ENCODE data around the gene CCDC192. TPM values are rescaled to one million over a fixed set of nuclear protein-coding genes. Genes with fewer than 3 reads are reported as not detected.

Gene CCDC192
- total RNA-seq, 1 experiment from 2014 or later = 0.52 TPM

DNA sequence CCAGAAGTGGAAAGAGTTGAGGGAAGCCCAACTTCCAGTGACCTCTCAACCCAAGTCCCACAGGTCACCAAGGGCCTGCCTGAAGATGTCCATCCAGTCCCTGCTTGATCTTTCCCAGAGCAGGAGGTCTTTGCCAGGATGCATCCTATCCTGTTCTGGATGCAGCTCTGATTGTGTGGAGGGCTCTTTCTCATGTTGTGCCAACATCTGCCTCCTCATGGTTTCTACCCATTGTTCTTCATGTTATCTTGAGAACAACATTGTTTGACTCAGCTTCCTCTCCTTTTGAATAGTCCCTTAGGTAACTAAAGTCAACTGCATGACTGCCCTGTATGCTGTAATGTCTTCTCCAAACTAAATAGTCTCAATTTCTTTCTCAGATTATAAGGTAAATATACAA lies 169.3 kb downstream of the CCDC192 start:
- ATAC-seq (no peak), DNase-seq (ENCODE audit: low spot score) (no peak)
- ChIA-PET CTCF (interaction anchor here (1.3 to 2.4 kb wide), 2 partner anchors 308 to 329 kb away, joined by 5 to 6 read pairs; no protein-coding TSS in a partner anchor), POLR2A (no interaction called here)
- TF ChIP-seq, protein P1, sequence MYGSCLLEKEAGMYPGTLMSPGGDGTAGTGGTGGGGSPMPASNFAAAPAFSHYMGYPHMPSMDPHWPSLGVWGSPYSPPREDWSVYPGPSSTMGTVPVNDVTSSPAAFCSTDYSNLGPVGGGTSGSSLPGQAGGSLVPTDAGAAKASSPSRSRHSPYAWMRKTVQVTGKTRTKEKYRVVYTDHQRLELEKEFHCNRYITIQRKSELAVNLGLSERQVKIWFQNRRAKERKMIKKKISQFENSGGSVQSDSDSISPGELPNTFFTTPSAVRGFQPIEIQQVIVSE (CRISPR knock-in tag; IDR thresholded peaks at IDR 0.05; ENCODE audit: borderline replicate concordance) = no peak
- TF ChIP-seq, protein P2, sequence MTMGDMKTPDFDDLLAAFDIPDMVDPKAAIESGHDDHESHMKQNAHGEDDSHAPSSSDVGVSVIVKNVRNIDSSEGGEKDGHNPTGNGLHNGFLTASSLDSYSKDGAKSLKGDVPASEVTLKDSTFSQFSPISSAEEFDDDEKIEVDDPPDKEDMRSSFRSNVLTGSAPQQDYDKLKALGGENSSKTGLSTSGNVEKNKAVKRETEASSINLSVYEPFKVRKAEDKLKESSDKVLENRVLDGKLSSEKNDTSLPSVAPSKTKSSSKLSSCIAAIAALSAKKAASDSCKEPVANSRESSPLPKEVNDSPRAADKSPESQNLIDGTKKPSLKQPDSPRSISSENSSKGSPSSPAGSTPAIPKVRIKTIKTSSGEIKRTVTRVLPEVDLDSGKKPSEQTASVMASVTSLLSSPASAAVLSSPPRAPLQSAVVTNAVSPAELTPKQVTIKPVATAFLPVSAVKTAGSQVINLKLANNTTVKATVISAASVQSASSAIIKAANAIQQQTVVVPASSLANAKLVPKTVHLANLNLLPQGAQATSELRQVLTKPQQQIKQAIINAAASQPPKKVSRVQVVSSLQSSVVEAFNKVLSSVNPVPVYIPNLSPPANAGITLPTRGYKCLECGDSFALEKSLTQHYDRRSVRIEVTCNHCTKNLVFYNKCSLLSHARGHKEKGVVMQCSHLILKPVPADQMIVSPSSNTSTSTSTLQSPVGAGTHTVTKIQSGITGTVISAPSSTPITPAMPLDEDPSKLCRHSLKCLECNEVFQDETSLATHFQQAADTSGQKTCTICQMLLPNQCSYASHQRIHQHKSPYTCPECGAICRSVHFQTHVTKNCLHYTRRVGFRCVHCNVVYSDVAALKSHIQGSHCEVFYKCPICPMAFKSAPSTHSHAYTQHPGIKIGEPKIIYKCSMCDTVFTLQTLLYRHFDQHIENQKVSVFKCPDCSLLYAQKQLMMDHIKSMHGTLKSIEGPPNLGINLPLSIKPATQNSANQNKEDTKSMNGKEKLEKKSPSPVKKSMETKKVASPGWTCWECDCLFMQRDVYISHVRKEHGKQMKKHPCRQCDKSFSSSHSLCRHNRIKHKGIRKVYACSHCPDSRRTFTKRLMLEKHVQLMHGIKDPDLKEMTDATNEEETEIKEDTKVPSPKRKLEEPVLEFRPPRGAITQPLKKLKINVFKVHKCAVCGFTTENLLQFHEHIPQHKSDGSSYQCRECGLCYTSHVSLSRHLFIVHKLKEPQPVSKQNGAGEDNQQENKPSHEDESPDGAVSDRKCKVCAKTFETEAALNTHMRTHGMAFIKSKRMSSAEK (CRISPR knock-in tag; IDR thresholded peaks at IDR 0.05; ENCODE audit: borderline replicate concordance) = no peak
- TF ChIP-seq, protein P3, sequence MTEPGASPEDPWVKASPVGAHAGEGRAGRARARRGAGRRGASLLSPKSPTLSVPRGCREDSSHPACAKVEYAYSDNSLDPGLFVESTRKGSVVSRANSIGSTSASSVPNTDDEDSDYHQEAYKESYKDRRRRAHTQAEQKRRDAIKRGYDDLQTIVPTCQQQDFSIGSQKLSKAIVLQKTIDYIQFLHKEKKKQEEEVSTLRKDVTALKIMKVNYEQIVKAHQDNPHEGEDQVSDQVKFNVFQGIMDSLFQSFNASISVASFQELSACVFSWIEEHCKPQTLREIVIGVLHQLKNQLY (CRISPR knock-in tag; IDR thresholded peaks at IDR 0.05) = no peak
- TF ChIP-seq, protein P4, sequence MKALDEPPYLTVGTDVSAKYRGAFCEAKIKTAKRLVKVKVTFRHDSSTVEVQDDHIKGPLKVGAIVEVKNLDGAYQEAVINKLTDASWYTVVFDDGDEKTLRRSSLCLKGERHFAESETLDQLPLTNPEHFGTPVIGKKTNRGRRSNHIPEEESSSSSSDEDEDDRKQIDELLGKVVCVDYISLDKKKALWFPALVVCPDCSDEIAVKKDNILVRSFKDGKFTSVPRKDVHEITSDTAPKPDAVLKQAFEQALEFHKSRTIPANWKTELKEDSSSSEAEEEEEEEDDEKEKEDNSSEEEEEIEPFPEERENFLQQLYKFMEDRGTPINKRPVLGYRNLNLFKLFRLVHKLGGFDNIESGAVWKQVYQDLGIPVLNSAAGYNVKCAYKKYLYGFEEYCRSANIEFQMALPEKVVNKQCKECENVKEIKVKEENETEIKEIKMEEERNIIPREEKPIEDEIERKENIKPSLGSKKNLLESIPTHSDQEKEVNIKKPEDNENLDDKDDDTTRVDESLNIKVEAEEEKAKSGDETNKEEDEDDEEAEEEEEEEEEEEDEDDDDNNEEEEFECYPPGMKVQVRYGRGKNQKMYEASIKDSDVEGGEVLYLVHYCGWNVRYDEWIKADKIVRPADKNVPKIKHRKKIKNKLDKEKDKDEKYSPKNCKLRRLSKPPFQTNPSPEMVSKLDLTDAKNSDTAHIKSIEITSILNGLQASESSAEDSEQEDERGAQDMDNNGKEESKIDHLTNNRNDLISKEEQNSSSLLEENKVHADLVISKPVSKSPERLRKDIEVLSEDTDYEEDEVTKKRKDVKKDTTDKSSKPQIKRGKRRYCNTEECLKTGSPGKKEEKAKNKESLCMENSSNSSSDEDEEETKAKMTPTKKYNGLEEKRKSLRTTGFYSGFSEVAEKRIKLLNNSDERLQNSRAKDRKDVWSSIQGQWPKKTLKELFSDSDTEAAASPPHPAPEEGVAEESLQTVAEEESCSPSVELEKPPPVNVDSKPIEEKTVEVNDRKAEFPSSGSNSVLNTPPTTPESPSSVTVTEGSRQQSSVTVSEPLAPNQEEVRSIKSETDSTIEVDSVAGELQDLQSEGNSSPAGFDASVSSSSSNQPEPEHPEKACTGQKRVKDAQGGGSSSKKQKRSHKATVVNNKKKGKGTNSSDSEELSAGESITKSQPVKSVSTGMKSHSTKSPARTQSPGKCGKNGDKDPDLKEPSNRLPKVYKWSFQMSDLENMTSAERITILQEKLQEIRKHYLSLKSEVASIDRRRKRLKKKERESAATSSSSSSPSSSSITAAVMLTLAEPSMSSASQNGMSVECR (CRISPR knock-in tag; IDR thresholded peaks at IDR 0.05; ENCODE audit: borderline replicate concordance) = no peak
- TF ChIP-seq, protein P5, sequence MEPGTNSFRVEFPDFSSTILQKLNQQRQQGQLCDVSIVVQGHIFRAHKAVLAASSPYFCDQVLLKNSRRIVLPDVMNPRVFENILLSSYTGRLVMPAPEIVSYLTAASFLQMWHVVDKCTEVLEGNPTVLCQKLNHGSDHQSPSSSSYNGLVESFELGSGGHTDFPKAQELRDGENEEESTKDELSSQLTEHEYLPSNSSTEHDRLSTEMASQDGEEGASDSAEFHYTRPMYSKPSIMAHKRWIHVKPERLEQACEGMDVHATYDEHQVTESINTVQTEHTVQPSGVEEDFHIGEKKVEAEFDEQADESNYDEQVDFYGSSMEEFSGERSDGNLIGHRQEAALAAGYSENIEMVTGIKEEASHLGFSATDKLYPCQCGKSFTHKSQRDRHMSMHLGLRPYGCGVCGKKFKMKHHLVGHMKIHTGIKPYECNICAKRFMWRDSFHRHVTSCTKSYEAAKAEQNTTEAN (CRISPR knock-in tag; IDR thresholded peaks at IDR 0.05) = no peak
- no peak for TF ChIP-seq GABPB1 (CRISPR knock-in tag; IDR thresholded peaks at IDR 0.05)
- TF ChIP-seq TEAD4 (CRISPR knock-in tag; IDR thresholded peaks at IDR 0.05) = no peak
- TF ChIP-seq RORB (CRISPR knock-in tag; IDR thresholded peaks at IDR 0.05) = no peak
- TF ChIP-seq, protein P6, sequence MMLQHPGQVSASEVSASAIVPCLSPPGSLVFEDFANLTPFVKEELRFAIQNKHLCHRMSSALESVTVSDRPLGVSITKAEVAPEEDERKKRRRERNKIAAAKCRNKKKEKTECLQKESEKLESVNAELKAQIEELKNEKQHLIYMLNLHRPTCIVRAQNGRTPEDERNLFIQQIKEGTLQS (CRISPR knock-in tag; conservative IDR thresholded peaks at IDR 0.05) = no peak
- TF ChIP-seq CREB1 (CRISPR knock-in tag; IDR thresholded peaks at IDR 0.05) = no peak
- TF ChIP-seq JUN (CRISPR knock-in tag; IDR thresholded peaks at IDR 0.05) = no peak
- no peak for TF ChIP-seq SMAD4 (CRISPR knock-in tag; IDR thresholded peaks at IDR 0.05)
- no peak for TF ChIP-seq RELA (CRISPR knock-in tag; IDR thresholded peaks at IDR 0.05; ENCODE audit: borderline replicate concordance)
- TF ChIP-seq ZBTB21 (CRISPR knock-in tag; IDR thresholded peaks at IDR 0.05; ENCODE audit: borderline replicate concordance) = no peak
- TF ChIP-seq ETV6 (CRISPR knock-in tag; IDR thresholded peaks at IDR 0.05) = no peak
- no peaks in the 10 kb centered on the region for H3K27me3 Mint-ChIP-seq (ENCODE audit: low read depth)
- no peaks in the 10 kb centered on the region for H3K36me3 Mint-ChIP-seq
- no peaks in the 10 kb centered on the region for H3K9me3 Mint-ChIP-seq
- no peak overlapping the region for H3K27ac Mint-ChIP-seq
- H3K4me1 Mint-ChIP-seq = no peaks in the 10 kb centered on the region
- no peak overlapping the region for H3K4me3 Mint-ChIP-seq

Data from WTC11 (cell line).